GM19240 (cell line): ENCODE measurements around the gene POU2F2.
A peak's percentile ranks its signal among the peaks of the same experiment; 100 is the strongest.

Experiments
- DNase-seq: peaks from one replicate; pipeline ENCODE4 v3.0.0; 2011; ENCODE audit warnings: low spot score; ENCODE audit not compliant: insufficient read length

POU2F2 gene

DNA sequence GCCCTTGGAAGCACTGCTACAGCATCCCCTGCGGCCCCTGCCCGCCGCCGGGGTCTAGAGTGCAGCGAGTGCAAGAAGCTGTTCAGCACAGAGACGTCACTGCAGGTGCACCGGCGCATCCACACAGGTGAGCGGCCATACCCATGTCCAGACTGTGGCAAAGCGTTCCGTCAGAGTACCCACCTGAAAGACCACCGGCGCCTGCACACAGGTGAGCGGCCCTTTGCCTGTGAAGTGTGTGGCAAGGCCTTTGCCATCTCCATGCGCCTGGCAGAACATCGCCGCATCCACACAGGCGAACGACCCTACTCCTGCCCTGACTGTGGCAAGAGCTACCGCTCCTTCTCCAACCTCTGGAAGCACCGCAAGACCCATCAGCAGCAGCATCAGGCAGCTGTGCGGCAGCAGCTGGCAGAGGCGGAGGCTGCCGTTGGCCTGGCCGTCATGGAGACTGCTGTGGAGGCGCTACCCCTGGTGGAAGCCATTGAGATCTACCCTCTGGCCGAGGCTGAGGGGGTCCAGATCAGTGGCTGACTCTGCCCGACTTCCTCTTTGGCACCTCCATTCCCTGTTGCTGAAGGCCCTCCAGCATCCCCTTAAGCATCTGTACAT lies 51.4 kb downstream of the POU2F2 start:
- DNase-seq = no peak

DNA sequence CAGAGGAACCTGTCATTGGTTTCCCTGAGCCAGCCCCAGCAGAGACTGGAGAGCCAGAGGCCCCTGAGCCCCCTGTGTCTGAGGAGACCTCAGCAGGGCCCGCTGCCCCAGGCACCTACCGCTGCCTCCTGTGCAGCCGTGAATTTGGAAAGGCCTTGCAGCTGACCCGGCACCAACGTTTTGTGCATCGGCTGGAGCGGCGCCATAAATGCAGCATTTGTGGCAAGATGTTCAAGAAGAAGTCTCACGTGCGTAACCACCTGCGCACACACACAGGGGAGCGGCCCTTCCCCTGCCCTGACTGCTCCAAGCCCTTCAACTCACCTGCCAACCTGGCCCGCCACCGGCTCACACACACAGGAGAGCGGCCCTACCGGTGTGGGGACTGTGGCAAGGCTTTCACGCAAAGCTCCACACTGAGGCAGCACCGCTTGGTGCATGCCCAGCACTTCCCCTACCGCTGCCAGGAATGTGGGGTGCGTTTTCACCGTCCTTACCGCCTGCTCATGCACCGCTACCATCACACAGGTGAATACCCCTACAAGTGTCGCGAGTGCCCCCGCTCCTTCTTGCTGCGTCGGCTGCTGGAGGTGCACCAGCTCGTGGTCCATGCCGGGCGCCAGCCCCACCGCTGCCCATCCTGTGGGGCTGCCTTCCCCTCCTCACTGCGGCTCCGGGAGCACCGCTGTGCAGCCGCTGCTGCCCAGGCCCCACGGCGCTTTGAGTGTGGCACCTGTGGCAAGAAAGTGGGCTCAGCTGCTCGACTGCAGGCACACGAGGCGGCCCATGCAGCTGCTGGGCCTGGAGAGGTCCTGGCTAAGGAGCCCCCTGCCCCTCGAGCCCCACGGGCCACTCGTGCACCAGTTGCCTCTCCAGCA lies 52.1 kb downstream of the POU2F2 start:
- no peak for DNase-seq

DNA sequence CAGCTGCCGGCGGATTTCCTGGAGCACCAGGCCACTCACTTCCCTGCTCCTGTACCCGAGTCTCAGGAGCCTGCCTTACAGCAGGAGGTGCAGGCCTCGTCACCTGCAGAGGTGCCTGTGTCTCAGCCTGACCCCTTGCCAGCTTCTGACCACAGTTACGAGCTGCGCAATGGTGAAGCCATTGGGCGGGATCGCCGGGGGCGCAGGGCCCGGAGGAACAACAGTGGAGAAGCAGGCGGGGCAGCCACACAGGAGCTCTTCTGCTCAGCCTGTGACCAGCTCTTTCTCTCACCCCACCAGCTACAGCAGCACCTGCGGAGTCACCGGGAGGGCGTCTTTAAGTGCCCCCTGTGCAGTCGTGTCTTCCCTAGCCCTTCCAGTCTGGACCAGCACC lies 53.0 kb downstream of the POU2F2 start:
- DNase-seq = no peak

DNA sequence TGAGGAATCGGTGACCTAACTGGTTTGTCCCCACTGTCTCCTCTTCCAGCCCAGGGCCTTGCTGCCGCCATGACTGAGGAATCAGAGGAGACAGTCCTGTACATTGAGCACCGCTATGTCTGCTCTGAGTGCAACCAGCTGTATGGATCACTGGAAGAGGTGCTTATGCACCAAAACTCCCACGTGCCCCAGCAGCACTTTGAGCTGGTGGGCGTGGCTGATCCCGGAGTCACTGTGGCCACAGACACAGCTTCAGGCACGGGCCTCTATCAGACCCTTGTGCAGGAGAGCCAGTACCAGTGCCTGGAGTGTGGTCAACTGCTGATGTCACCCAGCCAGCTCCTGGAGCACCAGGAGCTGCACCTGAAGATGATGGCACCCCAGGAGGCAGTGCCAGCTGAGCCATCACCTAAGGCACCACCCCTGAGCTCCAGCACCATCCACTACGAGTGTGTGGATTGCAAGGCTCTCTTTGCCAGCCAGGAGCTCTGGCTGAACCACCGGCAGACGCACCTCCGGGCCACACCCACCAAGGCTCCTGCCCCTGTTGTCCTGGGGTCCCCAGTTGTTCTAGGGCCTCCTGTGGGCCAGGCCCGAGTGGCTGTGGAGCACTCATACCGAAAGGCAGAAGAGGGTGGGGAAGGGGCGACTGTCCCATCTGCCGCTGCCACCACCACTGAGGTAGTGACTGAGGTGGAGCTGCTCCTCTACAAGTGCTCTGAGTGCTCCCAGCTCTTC lies 53.5 kb downstream of the POU2F2 start:
- DNase-seq = no peak

DNA sequence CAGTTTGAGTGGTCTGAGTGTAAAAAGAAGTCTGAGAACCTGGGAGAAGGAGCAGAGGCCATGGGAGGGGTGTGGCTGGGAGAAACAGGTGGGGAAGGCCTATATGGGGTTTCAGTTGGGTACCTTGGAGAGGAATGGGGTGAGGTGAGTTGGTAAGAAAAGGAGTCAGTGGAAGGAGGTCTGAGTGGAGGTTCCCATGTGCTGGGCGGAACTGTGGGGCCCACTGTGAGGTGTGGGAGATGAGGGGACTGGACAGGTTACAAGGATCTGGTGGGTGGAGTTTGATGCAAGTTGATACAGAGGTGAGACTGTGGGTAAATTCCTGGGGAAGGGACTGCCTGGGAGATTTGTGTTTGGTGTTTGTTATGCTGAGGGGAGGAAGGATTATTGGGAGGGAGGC lies 54.2 kb downstream of the POU2F2 start:
- DNase-seq = no peak

DNA sequence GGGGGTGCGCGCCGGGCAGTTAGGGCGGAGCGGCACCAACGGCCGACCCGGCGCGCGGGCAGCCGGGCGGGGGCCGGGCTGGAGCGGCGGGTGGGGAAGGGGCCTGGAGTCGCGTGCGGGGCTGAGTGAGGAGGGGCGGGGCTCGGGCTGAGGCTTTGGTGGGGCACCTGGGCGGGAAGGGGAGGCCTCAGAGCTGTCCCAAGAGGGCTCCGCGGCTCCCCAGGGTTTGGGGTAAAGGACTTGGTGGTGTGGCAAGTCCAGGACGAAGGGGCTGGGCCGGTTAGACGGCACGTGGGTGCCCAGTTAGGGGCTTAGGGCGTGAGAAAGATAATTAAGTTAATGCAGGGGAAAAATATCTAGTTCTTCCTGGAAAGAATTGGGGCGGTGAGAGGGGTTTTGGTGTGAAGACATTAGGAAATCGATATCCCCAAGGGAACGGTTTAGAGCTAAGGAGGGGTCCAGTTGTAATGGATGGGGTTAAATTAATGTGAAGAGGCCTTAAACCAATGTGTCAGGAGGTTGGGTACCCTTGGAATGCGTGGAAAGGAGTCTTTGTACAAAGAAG lies 55.8 kb downstream of the POU2F2 start:
- DNase-seq = no peak

DNA sequence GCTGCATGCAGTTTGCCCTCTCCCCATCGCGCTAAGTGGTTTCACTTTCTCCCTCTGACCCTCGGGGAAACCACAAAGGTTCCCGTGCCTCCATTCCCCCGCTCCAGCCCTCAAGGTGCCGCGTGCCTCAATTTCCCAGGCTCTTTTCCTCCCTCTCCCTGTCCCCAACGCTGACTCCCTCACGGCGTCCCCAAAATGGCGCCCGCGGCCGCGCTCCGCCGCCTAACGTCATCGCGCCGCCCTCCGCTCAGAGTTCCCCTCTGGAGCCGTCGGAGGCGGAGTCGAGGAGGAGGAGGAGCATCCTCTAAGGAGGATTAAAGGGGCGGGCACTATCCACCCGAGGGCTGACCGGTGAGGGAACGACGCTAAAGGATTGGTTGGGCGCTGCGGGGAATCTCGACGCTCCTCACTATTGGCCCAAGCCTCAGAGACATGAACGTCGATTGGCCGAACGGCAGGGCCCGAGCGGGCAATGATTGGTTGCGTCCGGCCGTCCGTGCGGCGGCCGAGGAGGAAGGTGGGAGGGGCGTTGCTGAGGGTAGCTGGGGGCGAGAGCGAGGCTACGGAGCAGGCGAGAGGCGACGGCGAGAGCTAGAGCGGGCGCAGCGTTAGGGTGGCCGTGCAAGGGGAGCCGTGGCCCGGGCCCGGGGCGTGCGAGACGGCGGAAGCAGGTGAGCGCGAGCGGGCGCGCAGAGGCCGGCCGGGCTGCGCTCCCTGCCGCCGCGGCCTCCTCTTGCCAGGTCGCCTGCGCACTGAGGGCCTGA lies 56.4 kb downstream of the POU2F2 start, which contains the start of gene ZNF574:
TSS of gene ZNF574 (plus strand) at position 551 of the 764 bp plus-strand sequence. CDS start 2,441 bp downstream, outside the sequence.
- peak; percentile 97 for DNase-seq

DNA sequence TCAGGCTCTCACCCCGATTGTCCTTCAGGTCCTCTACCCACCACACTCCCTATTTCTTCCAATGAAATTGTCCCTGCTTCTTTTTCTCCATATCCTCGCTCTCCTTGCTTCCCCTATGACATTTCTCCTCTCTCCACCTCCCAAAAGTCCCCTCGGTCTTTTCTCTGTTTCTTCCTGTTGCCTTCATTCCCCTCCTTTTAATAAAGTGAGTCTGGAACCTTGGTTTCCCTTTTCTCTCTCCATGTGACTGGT lies 57.0 kb downstream of the POU2F2 start:
- no peak for DNase-seq

DNA sequence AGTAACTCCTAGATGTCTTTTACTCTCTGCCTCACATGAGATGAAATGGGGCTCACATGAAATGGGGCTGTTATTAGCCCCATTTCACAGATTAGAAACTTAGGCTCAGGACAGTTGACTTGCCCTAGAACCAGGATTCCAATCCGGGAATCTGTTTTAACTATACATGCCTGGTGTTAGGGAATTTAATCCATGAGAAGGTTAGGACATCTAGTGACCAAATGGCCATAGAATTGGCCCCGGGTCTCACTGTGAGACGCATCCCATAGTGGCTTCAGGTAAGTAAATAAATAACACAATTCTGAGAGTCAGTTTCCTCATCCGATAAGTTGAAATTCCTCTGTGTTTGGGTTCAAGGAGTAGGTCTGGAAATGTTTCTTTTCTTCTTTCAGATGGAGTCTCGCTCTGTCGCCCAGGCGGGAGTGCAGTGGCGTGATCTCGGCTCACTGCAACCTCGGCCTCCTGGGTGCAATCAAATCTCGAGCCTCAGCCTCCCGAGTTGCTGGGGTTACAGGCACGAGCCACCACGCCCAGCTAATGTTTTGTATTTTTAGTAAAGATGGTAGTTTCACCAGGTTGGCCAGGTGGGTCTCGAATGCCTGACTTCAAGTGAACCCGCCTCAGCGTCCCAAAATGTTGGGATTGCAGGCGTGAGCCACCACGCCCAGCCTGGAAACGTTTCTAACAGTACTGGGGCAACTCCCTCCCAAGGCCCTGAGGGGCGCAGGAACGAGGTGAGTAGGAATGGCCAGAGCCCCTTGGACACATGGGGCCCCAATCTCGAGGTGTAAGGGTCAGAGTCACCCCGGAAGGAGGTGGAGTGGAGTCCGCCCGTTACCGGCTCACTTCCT lies 57.5 kb downstream of the POU2F2 start:
- peak; percentile 61 for DNase-seq

DNA sequence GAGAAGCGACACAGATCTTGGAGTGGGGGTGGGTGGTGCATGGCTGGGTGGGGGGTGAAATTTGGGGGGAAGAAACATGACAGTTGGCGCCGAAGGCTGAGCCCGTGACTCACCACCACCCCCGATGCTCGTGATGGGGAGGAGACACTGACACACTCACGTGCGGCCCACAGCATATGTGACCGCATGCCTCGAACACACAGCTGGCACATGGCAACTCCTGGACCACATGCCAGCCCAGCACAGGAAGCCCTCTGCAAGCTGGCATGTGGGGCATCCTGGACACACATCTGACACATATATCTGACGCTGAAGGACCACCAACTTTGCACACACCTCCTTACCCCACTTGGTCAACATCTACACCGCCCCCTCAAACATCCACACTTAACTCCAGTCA lies 61.0 kb downstream of the POU2F2 start:
- DNase-seq = no peak

DNA sequence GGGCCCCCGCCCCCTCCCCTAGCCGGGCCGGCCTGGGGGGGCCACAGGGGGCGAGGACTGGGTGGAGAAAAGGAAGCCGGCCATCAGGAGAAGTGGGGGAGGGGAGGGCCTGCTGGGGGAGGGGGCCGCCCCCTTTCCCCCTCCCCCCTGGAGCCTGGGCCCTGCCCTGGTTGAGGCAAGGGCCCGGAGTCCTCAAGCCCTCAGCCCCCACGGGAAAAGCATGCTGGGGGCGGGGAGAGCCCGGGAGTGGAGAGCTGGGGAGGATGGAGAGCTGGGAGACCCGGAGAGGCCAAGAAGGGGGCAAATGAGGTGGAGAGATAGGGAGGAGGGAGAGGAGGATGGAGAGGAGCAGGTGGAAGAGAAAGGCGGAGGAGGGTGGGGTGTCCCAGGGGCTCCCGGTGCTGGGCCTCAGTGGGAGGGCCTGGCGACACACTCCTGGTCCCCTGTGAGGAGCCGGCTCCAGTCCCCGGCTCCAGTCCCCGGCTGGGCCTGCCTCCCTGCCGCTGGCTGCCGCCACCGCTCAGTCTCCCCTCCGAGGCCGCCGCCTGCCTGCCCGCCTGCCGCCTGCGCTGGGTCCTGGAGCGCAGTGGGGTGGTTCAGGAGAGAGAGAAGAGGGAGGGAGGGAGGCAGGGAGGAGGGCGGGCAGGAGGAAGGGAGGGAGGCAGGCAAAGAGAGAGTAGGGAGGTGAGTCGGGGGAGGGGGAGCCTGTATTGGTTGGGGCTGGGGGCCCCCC lies 62.5 kb downstream of the POU2F2 start, which contains the start of gene GRIK5:
TSS of gene GRIK5 (minus strand) at position 588 of the 733 bp plus-strand sequence. CDS start 4,436 bp downstream, outside the sequence.
- DNase-seq = no peak

DNA sequence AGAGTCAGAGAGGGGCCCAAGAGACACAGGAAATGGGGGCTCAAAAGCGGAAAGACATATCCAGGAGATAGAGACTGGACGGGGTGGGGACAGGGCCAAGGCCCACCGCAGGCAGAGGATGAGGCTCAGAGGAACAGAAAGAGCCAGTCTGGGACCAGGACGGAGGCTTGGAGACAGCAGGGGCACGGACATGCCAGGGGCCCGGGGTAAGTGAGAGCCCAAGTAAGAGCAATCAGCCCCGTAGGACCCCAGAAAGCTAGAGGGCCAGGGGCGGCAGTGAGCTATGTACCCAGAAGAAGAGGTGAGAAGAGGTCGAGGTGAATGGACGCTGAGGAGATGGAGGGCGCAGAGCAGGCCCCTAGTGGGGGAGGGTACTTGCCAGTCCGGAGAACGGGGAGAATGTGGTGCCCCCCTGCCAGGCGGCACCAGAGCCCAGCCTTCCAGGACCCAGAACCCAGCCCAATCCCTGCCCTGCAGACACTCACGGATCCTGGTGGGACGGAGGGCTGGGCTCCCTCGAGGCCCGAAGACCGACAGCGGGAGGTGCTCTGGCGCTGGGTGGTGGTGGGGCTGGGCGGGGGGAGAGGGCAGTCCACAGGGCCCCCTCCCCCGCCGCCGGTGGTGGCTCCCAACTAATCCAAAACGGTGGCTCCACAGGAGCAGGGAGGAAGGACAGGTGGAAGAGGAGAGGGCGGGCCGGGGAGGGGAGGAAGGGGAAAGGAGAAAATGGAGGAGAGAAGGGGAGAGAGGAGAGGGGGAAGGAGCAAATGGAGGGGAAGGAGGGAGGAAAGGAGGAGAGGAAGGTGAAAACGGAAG lies 63.3 kb downstream of the POU2F2 start:
- DNase-seq = no peak

DNA sequence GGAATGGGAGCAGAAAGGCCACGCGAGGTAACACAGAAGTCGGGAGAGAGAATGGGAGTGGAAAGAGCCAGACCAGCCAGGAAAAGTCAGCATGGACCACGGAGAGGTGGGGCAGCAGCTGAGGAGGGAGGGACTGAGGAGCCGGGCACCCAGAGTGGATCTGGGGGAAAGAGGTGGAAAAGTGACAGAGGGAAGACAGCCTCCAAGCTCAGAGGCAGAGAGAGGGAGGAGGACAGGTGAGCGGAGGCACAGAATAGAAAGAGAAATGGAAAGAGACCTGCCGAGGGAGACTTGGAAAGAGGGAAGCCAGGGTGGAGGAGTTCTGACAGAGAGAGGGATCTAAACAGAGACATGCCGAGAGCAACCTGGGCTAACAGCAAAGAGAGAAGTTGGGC lies 63.9 kb downstream of the POU2F2 start:
- DNase-seq = no peak

DNA sequence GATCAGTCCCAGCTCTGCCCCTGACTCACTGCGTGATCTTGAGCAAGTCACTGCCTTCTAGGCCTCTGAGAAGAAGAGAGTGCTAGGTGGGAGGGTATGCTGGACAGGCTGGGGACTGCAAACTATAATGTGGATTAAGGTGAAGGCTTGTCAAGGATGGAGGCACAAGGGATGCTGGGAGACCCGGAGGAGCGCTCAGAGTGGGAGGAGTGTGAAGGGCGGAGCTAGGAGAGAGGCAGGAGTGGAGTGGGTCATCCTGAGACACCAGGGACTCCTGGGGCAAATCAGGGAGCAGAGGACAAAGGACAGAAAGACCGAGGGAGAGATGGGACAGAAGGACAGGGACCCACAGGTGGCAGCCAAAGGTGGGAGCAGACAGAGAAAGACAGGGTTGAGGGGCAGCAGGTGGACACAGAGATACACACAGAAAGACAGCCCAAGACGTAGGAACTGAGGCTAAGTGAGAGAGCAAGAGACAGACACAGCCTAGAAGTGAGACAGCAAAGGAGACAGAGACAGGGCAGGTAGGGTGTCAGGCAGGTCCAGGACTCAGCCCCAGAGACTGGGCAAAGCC lies 64.8 kb downstream of the POU2F2 start:
- no peak for DNase-seq

DNA sequence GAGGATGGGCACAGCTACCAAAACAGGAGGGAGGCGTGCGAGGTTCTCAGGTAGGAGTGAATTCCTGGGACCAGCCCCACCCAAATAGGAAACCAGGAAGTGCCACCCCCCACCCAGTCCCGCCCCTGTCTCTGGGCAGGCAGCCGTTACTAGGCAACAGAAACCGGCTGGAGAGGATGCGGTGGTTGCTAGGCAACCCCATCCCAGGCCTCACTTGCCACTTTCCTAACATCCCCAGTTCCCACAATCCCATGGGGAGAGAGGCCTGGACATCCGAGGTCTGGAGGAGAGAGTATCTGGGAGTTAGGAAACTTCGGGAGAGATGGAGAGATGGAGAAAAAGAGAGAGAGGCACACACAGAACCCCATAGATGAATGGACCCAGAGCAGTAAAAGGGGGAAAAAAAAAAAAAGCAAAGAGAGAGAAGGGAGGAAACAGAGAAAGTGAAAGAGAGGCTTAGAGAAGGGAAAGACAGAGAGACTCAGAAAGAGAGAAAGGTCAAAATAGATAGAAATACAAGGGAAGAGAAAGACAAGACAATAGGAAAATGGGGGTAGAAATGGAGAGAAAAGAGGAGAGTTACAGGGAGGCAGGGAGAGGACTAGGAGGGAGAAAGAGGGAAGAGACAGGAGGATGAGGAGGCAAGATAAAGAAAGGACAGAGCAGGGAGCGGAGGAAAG lies 66.0 kb downstream of the POU2F2 start:
- DNase-seq = no peak

DNA sequence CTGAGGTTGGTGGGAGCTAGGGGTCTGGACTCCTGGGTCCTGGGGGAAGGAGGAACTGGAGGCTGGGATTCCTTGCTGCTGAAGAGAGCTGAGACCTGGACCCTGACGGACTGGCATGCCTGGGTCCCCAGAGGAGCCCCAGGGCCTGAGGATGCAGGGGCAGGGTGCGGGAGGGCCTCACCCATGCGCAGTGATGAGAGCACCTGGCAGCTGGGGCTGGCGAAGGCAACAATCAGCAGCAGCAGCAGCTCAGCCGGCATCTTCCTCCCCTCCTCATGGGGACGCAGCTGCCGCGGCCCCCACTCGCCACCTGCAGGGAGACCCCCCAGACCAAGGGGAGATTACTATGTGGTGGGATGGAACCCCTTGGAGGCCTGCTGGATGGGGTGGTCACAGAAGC lies 66.7 kb downstream of the POU2F2 start:
- no peak for DNase-seq

DNA sequence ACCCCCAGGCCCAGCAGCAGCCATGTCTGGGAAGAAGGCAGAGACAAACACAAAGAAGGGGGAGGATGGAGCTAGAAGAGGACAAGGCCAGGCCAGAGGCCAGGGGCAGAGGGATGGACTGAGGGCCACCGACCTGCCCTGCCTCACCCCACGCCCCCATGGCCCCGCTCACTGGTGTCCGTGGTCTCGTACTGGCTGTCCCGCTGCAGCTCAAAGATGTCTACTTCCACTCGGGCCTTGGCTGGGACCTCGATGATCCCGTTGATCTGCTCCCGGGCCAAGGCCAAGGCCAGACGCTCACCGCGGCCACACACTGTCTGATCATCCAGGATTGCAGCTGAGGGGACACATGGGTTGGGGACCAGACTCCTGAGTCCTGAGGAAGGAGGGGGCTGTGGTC lies 67.2 kb downstream of the POU2F2 start:
- DNase-seq = no peak

DNA sequence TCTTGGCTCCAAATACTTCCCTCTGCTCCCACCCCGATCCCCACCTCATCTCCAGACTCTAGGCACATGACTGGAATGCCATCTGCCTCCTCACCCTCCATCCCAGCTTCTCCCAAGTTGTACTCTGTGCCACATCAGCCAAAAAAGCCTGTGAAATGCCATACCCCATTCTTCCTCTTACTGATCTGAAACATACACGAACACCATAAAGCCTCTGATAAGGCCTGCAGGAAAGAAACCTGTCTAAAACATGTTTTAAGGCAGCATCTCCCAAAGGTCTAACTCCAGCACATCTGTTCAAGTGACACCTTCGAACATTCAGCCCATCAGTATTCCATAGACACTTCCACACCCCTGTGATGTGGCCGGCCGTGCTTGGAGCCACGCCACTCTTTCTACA lies 67.8 kb downstream of the POU2F2 start:
- DNase-seq = no peak
